Hindlimb muscle (tissue), 1 donor: ENCODE results near the gene LRRC7. TPM values are rescaled to one million over a fixed set of nuclear protein-coding genes. Genes with fewer than 3 reads are reported as not detected.

Experiments
- DNase-seq: peaks from one replicate; pipeline ENCODE4 v3.0.0-alpha.2; 2013
- polyA plus RNA-seq: library from polyadenylated mRNA; unstranded; fragments of 120-200 nt; gene quantifications from one replicate; pipeline ENCODE4 v1.2.1, GENCODE V29; 2013; ENCODE audit not compliant: insufficient read length

The LRRC7 gene
- polyA plus RNA-seq, 1 donor, result 18.9 TPM

DNA sequence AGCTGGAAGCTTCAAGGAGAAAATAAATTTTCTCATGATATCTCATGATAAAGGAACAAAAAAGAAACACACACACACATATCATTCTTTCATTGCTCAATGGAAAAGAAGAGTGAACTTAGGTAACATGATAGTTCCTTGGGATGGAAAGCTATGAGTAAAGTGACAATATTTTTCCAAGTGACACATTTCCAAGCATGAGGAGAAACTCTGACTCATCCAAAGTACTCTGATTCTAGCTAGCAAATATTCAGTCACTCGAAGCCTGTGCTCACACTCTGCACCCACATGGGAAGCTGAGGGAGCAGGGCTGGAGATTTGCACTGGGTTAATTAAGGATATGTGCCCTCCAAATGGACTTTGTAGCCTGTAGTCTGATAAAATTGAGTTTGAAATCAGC, 415.3 kb downstream of the LRRC7 start:
- DNase-seq, result no peak

DNA sequence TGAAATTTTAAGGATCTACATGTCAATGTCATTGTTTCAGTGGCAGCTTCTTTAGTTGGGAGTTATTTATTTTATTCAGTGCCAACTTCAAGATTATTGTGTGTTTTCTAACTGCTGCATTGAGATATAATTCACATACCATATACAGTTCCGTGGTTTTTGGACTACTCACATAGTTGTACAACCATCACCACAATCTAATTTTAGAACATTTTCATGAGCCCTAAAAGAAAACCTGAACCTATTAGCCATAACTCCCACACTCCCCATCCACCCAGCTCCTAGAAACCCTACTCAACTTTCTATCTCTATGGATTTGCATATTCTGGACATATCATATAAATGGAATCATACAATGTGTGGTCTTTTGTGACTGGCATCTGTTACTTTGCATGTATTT, 417.7 kb downstream of the LRRC7 start:
- DNase-seq, result no peak

DNA sequence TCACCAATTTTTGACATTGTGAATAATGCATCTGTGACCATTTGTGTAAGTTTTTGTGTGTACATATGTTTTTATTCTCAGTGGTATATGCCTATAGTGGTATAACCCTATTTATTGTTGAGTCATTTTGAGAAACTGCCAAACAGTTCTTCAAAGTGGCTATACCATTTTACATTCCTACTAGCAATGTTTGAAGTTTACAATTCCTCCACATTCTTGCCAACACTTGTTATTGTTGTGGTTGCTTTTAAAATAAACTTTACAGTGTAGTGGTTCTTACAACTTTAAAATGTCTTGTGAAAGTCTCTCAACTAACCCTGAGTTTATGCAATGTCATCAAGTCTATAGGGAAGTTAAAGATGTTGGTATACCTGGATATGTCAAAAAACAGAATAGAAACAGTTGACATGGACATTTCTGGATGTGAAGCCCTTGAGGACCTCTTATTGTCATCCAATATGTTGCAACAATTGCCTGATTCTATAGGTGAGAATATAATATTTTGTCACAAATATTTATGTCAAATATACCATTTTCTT, 418.2 kb downstream of the LRRC7 start:
- no peak for DNase-seq

DNA sequence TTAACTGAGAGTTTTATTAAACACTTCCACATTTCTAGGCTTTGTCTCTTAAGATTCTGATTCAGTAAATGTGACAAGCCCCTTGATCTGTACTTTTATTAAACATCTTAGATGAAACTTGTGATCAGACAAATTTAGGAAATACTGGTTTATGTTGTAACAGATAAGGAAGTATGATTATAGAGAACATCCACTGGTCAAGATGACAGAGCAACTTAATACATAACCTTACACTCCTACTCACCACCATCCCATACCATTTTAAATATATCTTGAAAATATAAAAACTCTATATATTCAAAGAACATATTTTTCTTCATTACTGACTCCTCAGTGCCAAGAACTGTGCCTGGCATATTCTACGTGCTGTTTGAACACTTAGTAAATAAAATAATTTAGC, 420.2 kb downstream of the LRRC7 start:
- DNase-seq, result no peak

DNA sequence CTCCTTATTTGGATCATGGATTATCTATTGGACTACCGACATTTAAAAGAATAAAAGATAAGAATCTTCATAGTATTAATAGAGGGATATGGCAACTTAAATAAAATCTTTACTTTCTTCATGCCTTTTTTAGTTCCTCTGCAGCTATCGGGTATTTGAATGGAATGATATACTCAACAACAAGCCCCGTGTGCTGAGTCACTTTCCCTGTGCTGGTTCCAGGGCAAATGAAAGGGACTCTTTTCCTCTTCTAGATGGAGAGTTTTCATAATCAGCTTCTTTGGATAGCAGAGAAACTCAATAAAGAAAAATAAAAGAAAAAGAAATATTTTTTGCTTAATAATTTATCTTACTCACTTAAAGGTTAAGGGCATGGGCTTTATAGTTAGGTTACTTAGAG, 423.9 kb downstream of the LRRC7 start:
- DNase-seq, result no peak

DNA sequence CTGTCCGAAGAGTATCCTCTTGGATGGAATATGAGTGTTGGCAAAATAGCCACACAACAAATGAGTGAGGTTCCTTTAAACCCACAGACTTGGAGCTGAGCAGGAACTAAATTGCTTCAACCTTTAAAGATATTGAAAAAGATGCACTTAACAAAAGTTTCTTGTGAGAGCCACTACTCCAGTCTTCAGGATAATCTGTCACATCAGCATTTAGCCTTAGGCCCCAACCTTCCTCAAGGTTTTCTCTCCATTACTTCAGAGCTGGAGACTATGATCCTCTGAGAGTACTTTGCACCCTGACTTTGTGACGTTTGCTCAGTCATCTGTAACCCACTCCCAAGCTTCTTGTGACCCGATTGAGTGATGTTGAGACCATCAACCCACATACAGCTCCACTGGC, 424.9 kb downstream of the LRRC7 start:
- DNase-seq, result no peak

DNA sequence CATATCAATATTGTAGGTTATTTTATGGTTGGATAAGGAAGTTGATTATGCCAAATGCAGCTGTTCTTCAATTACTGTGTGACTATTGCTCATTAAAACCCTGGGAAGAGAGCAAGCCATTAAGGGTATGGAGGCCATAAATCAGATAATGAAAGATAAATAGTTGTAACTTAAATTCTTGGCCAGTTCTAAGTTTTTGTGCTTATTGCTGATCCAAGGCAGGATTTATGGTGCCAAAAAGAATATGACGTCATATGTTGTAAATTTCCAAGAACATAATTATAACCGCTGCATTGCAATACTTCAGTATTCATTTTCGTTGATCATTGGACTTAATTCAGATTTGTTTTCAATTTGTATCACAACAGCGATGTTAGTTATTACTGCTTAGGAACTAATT, 426.1 kb downstream of the LRRC7 start:
- DNase-seq, result peak; percentile 45

DNA sequence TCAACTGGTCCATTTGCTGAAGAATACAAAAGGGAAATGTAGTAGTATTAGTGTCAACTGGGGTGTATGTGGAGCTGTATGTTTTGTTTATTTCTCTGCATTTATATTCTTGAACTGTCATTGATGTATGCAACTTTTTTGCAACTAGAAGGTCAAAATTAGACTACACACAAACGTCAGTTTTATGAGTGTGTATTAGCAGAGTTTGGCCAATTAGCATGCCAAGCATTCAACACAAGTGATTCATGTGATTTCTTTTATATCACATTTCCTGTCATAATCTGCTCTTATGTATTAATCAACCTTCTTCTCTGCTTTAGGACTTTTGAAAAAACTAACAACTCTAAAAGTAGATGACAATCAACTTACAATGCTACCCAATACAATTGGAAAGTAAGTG, 426.5 kb downstream of the LRRC7 start:
- no peak for DNase-seq

DNA sequence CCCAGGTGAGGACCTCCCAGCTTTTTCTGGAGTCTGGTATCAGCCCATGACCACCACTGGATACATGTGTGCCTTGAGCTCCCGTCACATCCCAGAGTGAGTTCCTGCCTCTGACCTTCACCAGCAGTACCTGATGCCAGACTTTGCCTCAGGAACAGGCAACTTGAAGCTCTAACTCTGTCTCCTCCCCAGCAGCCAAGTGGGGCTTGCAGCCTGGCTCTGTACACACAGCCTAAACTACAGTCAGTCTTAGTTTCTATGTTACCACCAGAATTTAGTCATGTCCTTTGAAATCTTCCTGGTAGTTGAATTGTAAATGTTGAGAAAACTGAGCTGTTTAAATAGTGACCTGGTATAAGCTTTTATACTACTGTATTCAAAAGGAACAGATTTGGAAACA, 431.1 kb downstream of the LRRC7 start:
- DNase-seq, result no peak

DNA sequence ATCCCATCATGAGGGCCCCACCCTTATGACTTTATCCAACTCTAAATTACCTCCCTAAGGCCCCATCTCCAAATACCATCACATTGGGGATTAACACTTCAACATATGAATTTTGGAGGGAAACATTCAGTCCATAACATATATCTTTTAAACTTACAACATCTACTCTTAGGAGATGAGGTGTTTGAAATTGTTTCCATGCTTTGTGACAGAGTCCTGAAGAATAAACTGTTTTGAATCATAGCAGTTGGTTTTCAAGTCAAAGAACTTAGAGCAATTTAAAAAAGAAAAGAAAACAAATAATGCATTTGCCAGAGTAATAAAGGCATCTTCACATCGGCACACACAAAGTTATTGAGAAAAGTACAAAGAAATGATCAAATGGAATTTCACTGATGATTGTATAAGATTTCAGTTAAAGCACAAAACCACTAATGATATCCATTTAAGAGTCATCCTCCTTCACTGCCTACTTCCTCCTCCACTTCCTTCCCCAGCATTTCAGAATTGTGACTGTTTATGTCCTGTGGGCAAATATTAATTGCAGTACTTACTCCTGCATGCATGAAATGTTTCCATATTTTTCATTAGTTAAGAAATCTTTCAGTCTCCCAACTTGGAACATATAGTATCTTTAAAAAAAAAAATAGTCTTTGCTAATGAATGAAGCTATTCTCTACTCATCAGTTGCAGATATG, 435.6 kb downstream of the LRRC7 start:
- no peak for DNase-seq

DNA sequence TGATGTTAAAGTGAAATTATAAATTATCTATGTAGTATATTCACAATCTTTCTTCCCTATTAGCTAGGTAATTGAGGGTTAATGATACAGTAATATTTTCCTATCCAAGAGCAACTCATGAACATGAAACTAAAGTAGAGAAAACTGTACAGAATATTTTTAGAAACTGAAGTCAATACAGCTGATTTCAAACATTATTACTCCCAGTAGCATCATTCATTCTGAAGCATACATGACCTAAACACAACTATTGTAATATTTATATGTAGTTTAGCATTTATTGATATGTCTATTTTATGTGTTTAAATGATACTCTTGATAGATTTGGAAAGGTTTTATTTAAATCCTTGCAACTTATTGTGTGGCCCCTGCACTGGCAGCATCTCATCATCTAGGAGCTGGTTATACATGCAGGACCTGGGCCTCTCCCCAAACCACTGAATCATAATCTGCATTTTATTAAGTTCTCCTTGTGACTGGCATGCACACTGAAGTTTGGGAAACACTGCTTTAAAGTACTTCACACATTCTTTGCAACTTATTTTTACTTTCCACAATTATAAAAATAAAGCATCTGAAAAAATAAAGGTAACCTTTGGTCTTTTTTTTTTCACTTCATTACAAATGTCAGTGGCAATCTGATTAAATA, 437.8 kb downstream of the LRRC7 start:
- peak; percentile 36 for DNase-seq

DNA sequence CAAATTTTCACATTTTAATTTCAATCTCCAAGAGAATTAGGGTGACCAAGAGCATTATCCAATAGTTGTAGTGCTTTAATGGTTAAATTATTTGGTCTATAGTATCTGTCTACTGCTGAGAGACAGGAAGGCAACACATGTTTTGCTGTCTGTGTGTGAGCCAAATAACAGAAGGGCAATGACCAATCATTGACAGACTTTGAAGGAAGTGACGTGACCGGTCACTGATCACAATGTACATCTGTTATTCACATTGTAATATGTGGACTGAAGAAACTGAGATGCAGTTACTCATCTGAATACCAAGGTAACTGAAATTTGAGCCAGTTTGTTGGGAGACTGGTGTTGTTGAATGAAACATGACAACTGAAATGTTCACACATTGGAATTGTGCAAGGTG, 440.9 kb downstream of the LRRC7 start:
- DNase-seq, result no peak

DNA sequence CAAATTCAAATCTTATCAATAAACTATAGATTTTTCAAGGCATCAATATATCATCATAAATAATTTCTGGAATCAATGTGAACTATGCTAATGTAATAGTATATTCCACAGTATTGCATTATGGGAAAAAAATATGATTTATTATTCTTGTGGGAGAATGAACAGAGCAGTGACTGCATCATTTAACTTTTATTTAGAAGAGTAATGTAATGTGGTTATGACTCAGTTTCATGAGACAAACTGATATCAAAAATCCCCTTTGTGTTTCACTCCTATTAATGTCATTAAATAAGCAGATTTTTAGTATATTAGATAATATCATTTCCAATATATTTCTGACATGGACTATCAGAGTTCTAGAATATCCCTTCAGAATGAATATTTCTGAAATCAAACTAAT, 450.0 kb downstream of the LRRC7 start:
- DNase-seq, result no peak

DNA sequence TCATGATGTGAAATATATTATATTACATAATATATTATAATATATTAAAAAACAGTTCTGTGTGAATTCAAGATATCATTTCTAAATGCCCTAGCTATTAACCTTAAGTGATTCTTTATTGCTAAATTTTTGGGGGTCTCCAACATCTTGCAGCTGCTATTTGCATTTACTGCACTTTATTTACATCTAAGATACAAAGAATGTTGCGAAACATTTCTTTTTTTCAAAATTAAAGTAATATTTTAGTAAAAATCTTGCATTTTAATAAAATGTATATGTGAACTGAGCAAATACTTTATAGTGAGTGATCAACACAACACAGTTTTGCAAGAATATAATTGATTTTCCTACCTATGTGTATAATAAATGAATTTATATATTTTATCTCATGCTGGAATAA, 456.6 kb downstream of the LRRC7 start:
- DNase-seq, result no peak

DNA sequence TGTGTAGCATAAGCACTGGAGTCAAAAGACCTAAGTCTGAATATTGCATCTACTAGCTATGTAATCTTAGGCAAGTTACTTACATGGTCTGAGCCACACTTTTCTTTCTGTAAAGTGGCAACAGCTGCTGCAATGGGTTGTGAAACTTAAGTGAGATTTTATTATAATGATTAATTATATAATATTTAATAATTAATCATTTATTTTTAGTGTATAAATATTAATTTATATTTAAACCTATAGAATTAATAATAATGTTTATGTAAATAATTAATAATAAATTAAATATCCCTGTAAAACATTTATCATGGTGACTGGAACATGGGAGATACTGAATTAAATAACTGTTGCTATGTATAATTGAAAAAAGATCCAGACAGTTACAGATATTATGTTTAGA, 457.3 kb downstream of the LRRC7 start:
- DNase-seq, result no peak

DNA sequence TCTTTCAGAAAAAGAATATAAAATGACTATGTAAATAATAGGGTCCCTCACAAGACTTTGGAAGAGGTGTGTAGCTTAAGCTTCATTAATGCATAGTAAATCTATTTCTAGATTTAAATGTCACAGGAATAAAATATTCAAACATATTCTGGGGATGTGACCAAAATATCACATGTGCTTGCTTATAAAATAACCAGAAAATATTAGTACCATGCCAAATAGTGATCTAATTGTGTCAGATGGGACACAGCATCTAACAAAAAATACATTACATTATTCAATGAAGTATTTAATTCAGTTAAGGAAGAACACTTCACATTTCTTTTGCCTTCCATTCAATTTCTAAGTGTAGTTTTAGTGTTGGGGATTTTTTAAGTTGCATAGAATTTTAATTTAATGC, 458.1 kb downstream of the LRRC7 start:
- DNase-seq, result peak; percentile 30

DNA sequence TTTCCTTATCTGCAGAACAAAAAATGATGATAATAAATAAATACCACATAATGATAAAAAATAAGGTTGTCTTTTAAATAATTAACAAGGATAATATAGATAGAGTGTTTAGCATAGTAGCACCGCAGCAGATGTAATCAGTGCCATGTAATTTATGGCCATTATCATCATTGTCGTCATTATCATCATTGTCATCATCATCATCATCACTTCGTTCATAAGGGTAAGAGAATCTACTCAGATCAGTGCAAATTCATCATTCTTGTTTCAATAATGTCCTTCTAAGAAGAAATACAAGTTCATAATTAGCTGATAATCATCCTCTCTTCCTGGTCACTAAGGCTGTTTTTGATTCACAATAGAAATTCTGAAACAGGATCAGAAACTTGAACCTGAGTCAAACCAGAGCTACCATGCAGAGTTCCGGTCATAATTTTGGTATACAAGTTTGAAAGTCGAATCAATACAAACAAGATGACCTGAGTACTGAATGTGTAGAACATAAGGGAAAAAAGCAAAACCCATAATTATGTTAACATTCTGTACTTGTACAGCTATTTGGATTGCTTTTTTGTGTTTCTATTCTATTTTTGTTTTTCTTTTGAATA, 465.6 kb downstream of the LRRC7 start:
- DNase-seq, result no peak

DNA sequence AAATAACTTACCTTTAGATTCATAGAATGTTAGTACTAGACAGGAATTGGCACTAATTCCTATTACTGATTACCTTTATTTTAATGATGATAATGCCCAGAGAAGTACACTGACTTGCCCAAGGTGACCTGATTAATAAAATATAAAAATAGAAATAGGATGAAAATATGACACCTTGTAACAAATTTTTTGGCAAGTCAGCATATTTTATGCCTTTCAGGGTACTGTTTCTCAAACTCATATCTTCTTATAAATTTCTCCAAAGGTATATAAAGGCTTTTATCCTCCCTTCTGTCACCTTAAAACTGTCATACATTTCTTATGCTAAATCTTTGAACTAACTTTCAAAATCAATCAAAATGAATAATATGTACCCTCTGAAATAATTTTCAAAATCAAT, 466.2 kb downstream of the LRRC7 start:
- no peak for DNase-seq

DNA sequence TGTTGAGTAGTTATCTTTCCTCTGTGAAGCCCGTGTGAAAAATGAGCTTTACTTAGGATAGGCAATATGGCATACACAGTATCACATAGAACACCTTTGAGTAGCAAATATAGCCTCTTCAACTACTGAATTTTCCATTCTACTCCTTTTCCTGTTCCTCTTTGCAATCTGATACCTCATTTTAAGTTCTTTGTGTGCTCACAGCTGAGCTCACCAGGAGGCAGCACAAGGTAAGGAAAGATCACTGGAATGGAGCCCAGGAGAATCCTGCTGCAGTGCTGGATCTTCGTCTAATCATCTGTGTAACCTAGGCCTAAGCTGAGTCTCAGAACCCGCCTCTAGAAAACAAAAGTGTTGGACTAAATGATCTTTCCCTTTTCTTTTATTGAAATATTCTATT, 466.7 kb downstream of the LRRC7 start:
- peak; percentile 12 for DNase-seq

DNA sequence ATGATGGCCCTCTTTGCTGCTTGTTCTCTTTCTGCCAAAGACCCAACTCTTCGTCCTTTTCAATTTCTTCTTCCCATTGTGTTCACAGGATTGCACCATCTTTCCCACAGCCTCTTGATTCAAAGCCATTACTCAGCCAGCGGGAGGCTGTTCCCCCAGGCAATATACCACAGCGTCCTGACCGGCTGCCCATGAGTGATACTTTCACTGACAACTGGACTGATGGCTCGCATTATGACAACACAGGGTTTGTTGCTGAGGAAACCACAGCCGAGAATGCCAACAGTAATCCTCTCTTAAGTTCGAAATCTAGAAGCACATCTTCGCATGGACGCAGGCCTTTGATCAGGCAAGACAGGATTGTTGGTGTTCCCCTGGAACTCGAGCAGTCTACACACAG, 470.3 kb downstream of the LRRC7 start:
- DNase-seq, result no peak

DNA sequence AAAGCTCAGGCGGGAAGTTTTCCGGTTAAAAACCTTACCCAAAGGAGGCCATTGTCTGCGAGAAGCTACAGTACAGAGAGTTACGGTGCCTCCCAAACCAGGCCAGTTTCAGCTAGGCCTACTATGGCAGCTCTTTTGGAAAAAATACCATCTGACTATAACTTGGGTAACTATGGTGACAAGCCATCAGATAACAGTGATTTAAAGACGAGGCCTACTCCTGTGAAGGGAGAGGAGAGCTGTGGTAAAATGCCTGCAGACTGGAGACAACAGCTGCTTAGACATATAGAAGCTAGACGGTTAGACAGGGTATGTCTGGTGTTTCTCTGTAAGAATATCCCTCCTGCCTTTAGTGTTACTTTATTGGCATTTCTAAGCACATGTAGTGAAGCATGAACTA, 471.8 kb downstream of the LRRC7 start:
- DNase-seq, result no peak

DNA sequence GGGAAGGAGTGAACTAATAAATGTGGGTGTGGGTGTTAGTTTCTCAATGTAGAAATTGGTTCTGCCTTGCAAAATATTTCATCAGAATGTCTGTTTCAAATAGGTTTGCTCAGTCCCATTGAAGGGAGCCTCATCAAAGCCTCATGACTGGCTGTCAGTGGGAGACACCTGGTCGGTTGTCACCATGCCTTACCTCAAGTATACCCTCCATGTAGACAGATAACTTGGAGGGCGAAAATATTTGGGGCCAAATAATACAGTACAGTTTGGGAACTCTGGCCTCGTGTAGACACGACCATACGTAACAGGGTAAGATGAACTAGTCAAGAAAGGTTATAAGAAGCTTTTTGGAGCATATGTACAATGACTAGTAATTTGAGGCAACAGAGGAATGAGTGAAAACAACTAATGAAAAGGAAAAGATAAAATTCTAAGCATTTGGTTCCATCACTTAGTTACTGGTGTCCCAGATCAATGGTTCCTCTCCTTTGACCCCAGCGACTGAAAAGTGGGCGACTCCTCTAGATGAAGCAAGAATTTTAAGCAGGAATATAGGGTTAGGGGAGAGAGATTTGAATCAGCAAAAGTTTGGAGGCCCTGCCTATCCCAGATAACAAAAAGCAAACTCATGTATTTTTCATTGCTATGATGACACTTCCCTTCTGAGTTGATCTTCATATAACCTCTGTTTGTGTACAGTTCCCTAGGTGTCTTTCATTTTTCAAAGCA, 473.8 kb downstream of the LRRC7 start:
- no peak for DNase-seq

DNA sequence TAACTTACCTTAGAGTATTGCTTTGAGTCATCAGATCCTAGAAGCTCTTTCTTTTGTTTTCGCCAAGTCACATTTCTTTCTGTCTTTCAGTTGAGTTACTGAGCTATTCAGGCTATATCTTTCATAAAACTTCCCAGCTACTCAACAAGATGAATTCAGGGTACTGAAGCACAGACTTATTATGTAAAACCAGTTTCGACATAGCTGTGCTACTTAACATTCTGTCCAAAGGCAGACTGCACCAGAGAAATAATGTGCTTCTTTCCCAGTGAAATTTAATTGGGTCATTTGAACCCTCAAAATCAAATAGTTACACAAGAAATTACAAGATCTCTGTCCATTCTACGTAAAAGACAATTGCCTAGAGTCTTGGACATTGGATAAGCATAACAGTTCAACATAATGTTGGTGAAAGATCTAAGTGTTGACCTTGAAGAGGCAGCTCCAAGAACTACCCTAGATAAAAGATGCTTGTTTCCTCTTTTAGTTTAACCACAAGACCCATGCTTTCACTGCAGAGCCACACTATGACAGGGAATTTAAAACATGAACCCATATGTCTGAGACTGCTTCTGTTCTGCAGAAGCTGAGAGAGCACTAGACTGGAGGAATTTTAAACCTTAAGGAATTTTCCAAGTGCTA, 474.5 kb downstream of the LRRC7 start:
- DNase-seq, result no peak
